CD4-positive, CD25-positive, alpha-beta regulatory T cell (primary cell): Measurements from ENCODE around the gene C1orf50. TPM values are rescaled to one million over a fixed set of nuclear protein-coding genes. Genes with fewer than 3 reads are reported as not detected.

Experiments
- ATAC-seq, 2 donors: fragments of 150-1000 bp; cut with Tn5 transposase; one replicate each; pipeline ENCODE4 v1.10.0; 2021; ENCODE audit warnings: low read depth in 2 of 2, moderate number of reproducible peaks in 2 of 2, moderate library complexity in 1 of 2
- DNase-seq, 3 donors: peaks; one replicate each; pipeline versions ENCODE4 v3.0.0 to v3.0.0-alpha.2; 2012 to 2022; ENCODE audit warnings: mixed read lengths in 1 of 3
- H3K27ac ChIP-seq: one replicate; pipeline ENCODE4 v1.7.0; 2013; ENCODE audit warnings: mild to moderate bottlenecking, low read length; ENCODE audit not compliant: insufficient read depth, poor library complexity, severe bottlenecking
- H3K27me3 ChIP-seq: one replicate; pipeline ENCODE4 v1.7.0; 2013; ENCODE audit warnings: low read length; ENCODE audit not compliant: control insufficient read depth, insufficient read depth
- H3K36me3 ChIP-seq: one replicate; pipeline ENCODE4 v1.7.0; 2013; ENCODE audit warnings: mild to moderate bottlenecking, low read length, moderate library complexity; ENCODE audit not compliant: control insufficient read depth, insufficient read depth
- H3K4me1 ChIP-seq: 2 replicates; pipeline ENCODE4 v1.7.0; 2013; ENCODE audit warnings: mild to moderate bottlenecking, low read length; ENCODE audit not compliant: insufficient read depth, control insufficient read depth, poor library complexity, severe bottlenecking
- H3K4me3 ChIP-seq: one replicate; pipeline ENCODE4 v1.7.0; 2013; ENCODE audit warnings: low read depth, mild to moderate bottlenecking, low read length, moderate library complexity
- H3K9me3 ChIP-seq, 2 experiments: 1 replicate in 1 of 2; 2 replicates in 1 of 2; pipeline ENCODE4 v1.7.0; 2013; ENCODE audit warnings: low read length in 2 of 2, mild to moderate bottlenecking in 1 of 2, moderate library complexity in 1 of 2; ENCODE audit not compliant: control insufficient read depth in 2 of 2
- H3K27ac Mint-ChIP-seq, 3 donors: one replicate each; pipeline ENCODE4 v1.8.0; 2020 to 2022; ENCODE audit warnings: mild to moderate bottlenecking in 3 of 3, mixed read lengths in 3 of 3, moderate library complexity in 2 of 3
- H3K27me3 Mint-ChIP-seq: one replicate; pipeline ENCODE4 v1.8.0; 2022; ENCODE audit warnings: mild to moderate bottlenecking, mixed read lengths
- H3K36me3 Mint-ChIP-seq: one replicate; pipeline ENCODE4 v1.8.0; 2020; ENCODE audit warnings: mixed read lengths
- H3K4me1 Mint-ChIP-seq, 4 donors: one replicate each; pipeline ENCODE4 v1.8.0; 2020 to 2022; ENCODE audit warnings: mixed read lengths in 4 of 4, mild to moderate bottlenecking in 1 of 4
- H3K4me3 Mint-ChIP-seq, 4 donors: one replicate each; pipeline ENCODE4 v1.8.0; 2020 to 2022; ENCODE audit warnings: mild to moderate bottlenecking in 4 of 4, mixed read lengths in 4 of 4, moderate library complexity in 3 of 4
- H3K9me3 Mint-ChIP-seq, 7 donors: one replicate each; pipeline ENCODE4 v1.8.0; 2020 to 2022; ENCODE audit warnings: mixed read lengths in 7 of 7, mild to moderate bottlenecking in 3 of 7, moderate library complexity in 2 of 7
- polyA plus RNA-seq, 4 donors: library from polyadenylated mRNA; unstranded; fragments of 300-500 nt; fragmentation: Illumina TruSeq; gene quantifications; one replicate each; pipeline ENCODE4 v1.2.3, GENCODE V29; 2021
- total RNA-seq: library from RNA; stranded (reverse); gene quantifications from one replicate; pipeline ENCODE4 v1.2.3, GENCODE V29; 2022

Gene C1orf50
- total and polyA plus RNA-seq, 5 donors from 2014 or later: 3.8 to 14.3 (median 7.3) TPM

- no peak overlapping the region for H3K27ac ChIP-seq
- Mint-ChIP-seq H3K27ac (peak overlapping the region in 1 of 3 donors; percentile 78), H3K9me3 (peaks cover 0 to 2% (median 0%) of the 10 kb centered on the region in 7 donors), H3K36me3 (no peaks in the 10 kb centered on the region), H3K4me3 (no peak overlapping the region), H3K4me1 (peaks cover 0 to 11% (median 2%) of the 10 kb centered on the region in 4 donors), H3K27me3 (peaks cover 4% of the 10 kb centered on the region)
- H3K9me3 ChIP-seq: no peaks in the 10 kb centered on the region
- ATAC-seq (no peak), DNase-seq (no peak)
- no peaks in the 10 kb centered on the region for H3K36me3 ChIP-seq
- H3K4me1 ChIP-seq: no peaks in the 10 kb centered on the region
- no peak overlapping the region for H3K4me3 ChIP-seq
- H3K27me3 ChIP-seq: no peaks in the 10 kb centered on the region
Measured at GRCh38 chr1:42736571-42737200, 30.4 kb upstream of the C1orf50 start.

DNA sequence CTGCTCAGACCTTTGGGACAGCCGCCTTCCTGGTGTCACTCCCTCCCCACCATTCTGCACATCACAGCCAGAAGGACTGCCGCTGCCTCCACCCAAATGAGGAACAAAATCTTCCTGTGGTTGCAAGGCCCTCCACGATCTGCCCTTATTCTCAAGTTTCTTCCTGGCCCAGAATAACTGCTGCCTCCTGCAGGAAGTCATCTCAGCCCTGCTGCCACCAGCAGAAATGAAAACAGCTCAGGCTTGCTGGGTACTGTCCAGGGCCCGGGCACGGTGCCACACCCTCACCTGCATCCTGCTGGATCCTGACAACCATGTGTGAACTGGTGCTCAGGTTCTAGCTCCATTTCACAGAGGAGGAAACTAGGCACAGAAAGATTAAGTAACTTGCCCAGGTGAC, 29.8 kb upstream of the C1orf50 start:
- Histone ChIP-seq H3K27me3 (no peaks in the 10 kb centered on the region), H3K36me3 (no peaks in the 10 kb centered on the region), H3K9me3 (no peaks in the 10 kb centered on the region), H3K27ac (no peak overlapping the region), H3K4me1 (no peaks in the 10 kb centered on the region), H3K4me3 (no peak overlapping the region)
- peaks cover 2% of the 10 kb centered on the region for H3K27me3 Mint-ChIP-seq
- DNase-seq (peak in 1 of 3 donors; percentile 42), ATAC-seq (no peak)
- H3K36me3 Mint-ChIP-seq: no peaks in the 10 kb centered on the region
- peaks cover 0 to 11% (median 2%) of the 10 kb centered on the region in 4 donors for H3K4me1 Mint-ChIP-seq
- H3K27ac Mint-ChIP-seq: peak overlapping the region in 2 of 3 donors; percentile 20 to 78
- no peak overlapping the region for H3K4me3 Mint-ChIP-seq
- peaks cover 0 to 2% (median 0%) of the 10 kb centered on the region in 7 donors for H3K9me3 Mint-ChIP-seq

DNA sequence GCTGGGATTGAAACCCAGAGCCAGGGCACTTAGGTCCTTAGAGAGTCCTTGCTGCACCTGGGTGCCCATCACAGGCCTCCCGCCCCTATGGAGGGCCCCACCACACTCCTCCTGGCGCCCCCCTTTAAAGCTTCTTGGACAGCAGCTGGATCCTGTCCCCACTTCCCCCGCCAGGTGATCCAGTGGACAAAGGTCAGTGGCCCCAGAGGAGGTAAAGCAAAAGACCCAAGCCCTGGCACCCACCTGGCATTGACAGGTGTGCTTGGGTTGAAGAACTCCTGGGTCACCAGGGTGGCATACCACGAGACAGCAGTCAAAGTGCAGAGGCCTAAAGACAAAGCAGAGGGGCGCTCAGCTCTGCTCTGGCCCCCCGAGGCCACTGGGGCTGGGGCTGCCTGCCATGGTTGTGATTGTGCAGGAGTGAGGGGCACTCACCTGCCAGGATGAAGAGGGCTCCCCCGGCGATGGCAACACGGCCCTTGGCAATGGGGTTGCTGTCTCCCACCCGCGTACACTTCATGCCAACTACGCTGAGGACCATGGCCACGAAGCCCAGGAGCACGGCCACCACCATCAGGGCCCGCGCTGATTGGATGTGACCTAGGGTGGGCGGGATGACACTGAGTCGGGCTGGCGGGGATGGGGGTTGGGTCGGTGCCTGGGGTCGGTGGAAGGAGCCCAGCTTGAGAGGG, 28.9 kb upstream of the C1orf50 start:
- ATAC-seq: no peak
- Mint-ChIP-seq H3K36me3 (no peaks in the 10 kb centered on the region), H3K27ac (peak overlapping the region in 1 of 3 donors; percentile 20)

GRCh38 chr1:42738678-42739226, 28.3 kb upstream of the C1orf50 start:
- Mint-ChIP-seq H3K27ac (no peak overlapping the region), H3K36me3 (no peaks in the 10 kb centered on the region)
- no peak for ATAC-seq

More for the DNA sequence above, 28.9 kb upstream of the C1orf50 start:
- H3K27me3 ChIP-seq: no peaks in the 10 kb centered on the region
- DNase-seq: no peak
- no peaks in the 10 kb centered on the region for H3K36me3 ChIP-seq
- no peak overlapping the region for H3K4me3 ChIP-seq
- H3K27ac ChIP-seq: no peak overlapping the region
- no peaks in the 10 kb centered on the region for H3K4me1 ChIP-seq
- Mint-ChIP-seq H3K4me3 (no peak overlapping the region), H3K27me3 (no peaks in the 10 kb centered on the region), H3K4me1 (peaks cover 0 to 11% (median 2%) of the 10 kb centered on the region in 4 donors), H3K9me3 (peaks cover 0 to 2% (median 0%) of the 10 kb centered on the region in 7 donors)
- H3K9me3 ChIP-seq: no peaks in the 10 kb centered on the region

DNA sequence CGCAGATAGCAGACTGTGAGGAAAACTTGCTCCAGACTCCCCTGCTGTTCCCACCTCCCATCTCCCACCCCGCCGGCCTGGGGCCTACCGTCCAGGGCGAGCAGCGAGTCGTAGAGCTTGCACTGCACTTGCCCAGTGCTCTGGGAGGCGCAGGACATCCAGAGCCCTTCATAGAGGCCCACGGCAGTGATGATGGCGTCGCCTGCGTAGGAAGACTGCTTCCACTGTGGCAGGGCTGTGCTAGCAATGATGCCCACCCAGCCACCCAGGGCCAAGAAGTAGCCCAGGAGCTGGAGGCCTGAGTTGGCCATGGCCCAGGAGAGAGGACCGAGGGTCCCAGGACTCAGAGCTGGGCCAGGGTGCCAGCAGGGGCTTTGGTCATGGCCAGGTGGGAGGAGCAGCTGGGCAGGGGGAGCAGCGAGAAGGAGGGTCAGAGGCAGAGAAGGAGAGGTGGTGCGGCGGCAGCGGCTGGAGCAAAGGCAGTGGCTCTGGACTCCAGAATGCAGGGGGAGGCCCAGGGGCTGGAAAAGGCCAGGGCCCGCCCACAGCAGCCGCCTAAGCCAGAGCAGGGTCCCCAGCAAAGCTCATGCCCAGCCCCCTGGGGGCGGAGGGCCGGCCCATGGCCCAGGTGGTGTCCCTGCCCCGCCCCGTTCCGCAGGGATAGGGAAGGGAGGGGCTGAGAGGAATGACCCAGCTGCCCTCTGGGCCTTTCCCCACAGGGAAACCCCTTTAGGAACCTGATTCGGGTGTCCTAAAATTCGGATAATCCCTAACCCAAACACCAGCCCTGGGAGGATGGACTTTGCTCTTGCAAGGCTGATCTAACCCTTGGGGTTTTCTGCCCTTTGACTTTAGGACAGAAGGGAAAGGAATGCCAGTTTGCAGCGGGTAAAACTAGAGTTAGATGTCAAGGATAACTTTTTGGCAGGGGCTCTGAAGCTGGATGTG, 27.0 kb upstream of the C1orf50 start, which contains the start of gene CLDN19:
Gene CLDN19, minus strand, starts transcription at position 484 of the 948 bp plus-strand sequence. Its CDS starts 173 bp downstream, at position 311.
- Histone ChIP-seq H3K4me1 (no peaks in the 10 kb centered on the region), H3K9me3 (no peaks in the 10 kb centered on the region), H3K27me3 (no peaks in the 10 kb centered on the region), H3K4me3 (no peak within 1 kb of the TSS), H3K36me3 (no peaks in the 10 kb centered on the region), H3K27ac (no peak within 1 kb of the TSS)
- Mint-ChIP-seq H3K27me3 (no peaks in the 10 kb centered on the region), H3K36me3 (no peaks in the 10 kb centered on the region), H3K4me3 (no peak within 1 kb of the TSS), H3K27ac (no peak within 1 kb of the TSS), H3K4me1 (peaks cover 0 to 11% (median 2%) of the 10 kb centered on the region in 4 donors), H3K9me3 (peaks cover 0 to 2% (median 0%) of the 10 kb centered on the region in 7 donors)
- DNase-seq (no peak), ATAC-seq (no peak)

More at GRCh38 chr1:42738678-42739226, 28.3 kb upstream of the C1orf50 start:
- Mint-ChIP-seq H3K27me3 (no peaks in the 10 kb centered on the region), H3K4me1 (peaks cover 0 to 11% (median 2%) of the 10 kb centered on the region in 4 donors), H3K9me3 (peaks cover 0 to 2% (median 0%) of the 10 kb centered on the region in 7 donors), H3K4me3 (no peak overlapping the region)
- no peak for DNase-seq
- H3K36me3 ChIP-seq: no peaks in the 10 kb centered on the region
- no peak overlapping the region for H3K27ac ChIP-seq
- no peaks in the 10 kb centered on the region for H3K27me3 ChIP-seq
- no peaks in the 10 kb centered on the region for H3K9me3 ChIP-seq
- no peaks in the 10 kb centered on the region for H3K4me1 ChIP-seq
- H3K4me3 ChIP-seq: no peak overlapping the region

- no peaks in the 10 kb centered on the region for H3K27me3 ChIP-seq
- peaks cover 0 to 2% (median 0%) of the 10 kb centered on the region in 7 donors for H3K9me3 Mint-ChIP-seq
- H3K27ac ChIP-seq: no peak overlapping the region
- H3K4me3 Mint-ChIP-seq: no peak overlapping the region
- peaks cover 2% of the 10 kb centered on the region for H3K36me3 ChIP-seq
- H3K4me1 Mint-ChIP-seq: peaks cover 0 to 11% (median 2%) of the 10 kb centered on the region in 4 donors
- ATAC-seq (no peak), DNase-seq (no peak)
- H3K36me3 Mint-ChIP-seq: peaks cover 5% of the 10 kb centered on the region
- no peak overlapping the region for H3K27ac Mint-ChIP-seq
- H3K4me1 ChIP-seq: no peaks in the 10 kb centered on the region
- H3K4me3 ChIP-seq: no peak overlapping the region
- no peaks in the 10 kb centered on the region for H3K9me3 ChIP-seq
- H3K27me3 Mint-ChIP-seq: no peaks in the 10 kb centered on the region
Measured at GRCh38 chr1:42740851-42741580, 26.0 kb upstream of the C1orf50 start.
